ENCODE data around the gene FRMD4A.

- no peak for TF ChIP-seq CTCF (IDR thresholded peaks at IDR 0.05)
- no peak for TF ChIP-seq POLR2A (IDR thresholded peaks at IDR 0.05)
Measured at GRCh38 chr10:14186245-14186644, 144.5 kb downstream of the FRMD4A start.

Data from uterus (tissue), 2 donors.